CD4-positive, alpha-beta T cell treated with Interferon alpha-2 for 1 hour (primary cell): ENCODE data around the gene OR4D2.

Experiments
- DNase-seq, 2 donors: peaks; one replicate each; pipeline ENCODE4 v3.0.0-alpha.2; 2020 to 2022

The OR4D2 gene

GRCh38 chr17:58217766-58218165, 51.0 kb downstream of the OR4D2 start:
- no peak for DNase-seq

- DNase-seq, result peak; percentile 95 to 97
Measured at GRCh38 chr17:58219007-58219788, 52.4 kb downstream of the OR4D2 start, which contains the start of gene MKS1. MKS1 (minus strand) TSS chr17:58219255; CDS start chr17:58219230, 25 bp downstream.

GRCh38 chr17:58219789-58220183, 53.0 kb downstream of the OR4D2 start:
- no peak for DNase-seq
